ENCODE measurements around the gene RRP1B. TPM values are rescaled to one million over a fixed set of nuclear protein-coding genes. Genes with fewer than 3 reads are reported as not detected.

Gene RRP1B
- total and polyA plus RNA-seq, 2 donors (not counting 1 experiment from before 2014, with no cell fraction given): 6.0 to 22.4 TPM

DNA sequence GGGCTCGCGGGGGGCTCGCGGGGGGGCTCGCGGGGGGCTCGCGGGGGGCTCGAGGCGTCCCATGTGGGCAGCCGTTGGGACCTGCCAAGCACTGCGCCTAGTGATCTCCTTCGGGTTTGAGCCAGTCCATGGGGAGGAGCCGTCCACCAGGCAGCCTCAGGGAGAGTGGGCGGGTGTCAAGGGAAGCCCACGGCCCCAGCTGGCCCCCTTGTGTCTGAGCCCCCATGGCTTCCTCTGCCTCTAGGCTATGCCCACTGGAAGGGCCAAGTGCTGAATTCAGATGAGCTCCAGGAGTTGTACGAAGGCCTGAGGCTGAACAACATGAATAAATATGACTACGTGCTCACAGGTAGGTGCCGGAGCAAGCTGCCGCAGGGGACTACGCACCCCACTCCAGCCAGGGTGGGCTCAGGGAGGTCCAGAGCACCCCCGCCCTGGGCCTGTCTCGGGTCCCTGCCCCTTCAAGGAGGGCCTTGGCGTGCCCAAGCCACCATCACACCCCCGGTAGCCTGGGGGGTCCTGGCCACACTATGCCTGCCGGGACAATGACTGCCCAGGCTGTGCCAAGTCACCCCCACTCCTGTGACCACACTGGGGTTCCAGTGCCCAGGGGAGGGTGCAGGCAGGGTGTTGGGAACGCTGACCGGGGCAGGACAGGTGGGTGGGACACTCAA lies 82.2 kb downstream of the RRP1B start:
- no peak for TF ChIP-seq EZH2 (IDR thresholded peaks at IDR 0.05; ENCODE audit: borderline replicate concordance, insufficient read depth, low read depth, low read length, poor library complexity, severe bottlenecking)
- TF ChIP-seq, protein P1, sequence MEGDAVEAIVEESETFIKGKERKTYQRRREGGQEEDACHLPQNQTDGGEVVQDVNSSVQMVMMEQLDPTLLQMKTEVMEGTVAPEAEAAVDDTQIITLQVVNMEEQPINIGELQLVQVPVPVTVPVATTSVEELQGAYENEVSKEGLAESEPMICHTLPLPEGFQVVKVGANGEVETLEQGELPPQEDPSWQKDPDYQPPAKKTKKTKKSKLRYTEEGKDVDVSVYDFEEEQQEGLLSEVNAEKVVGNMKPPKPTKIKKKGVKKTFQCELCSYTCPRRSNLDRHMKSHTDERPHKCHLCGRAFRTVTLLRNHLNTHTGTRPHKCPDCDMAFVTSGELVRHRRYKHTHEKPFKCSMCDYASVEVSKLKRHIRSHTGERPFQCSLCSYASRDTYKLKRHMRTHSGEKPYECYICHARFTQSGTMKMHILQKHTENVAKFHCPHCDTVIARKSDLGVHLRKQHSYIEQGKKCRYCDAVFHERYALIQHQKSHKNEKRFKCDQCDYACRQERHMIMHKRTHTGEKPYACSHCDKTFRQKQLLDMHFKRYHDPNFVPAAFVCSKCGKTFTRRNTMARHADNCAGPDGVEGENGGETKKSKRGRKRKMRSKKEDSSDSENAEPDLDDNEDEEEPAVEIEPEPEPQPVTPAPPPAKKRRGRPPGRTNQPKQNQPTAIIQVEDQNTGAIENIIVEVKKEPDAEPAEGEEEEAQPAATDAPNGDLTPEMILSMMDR (IDR thresholded peaks at IDR 0.05): no peak
- Mint-ChIP-seq H3K9me3 (ENCODE audit: insufficient read depth) (no peaks in the 10 kb centered on the region), H3K4me1 (peaks cover 5% of the 10 kb centered on the region), H3K27me3 (no peaks in the 10 kb centered on the region), H3K4me3 (no peak overlapping the region), H3K27ac (no peak overlapping the region)
- Histone ChIP-seq H3K9me3 (ENCODE audit: control extremely low read depth in 1 of 3, control insufficient read depth in 2 of 3, insufficient read depth in 1 of 3, low read length in 2 of 3) (peaks cover 0 to 2% (median 0%) of the 10 kb centered on the region in 3 donors), H3K36me3 (replicated peaks in 1 of 2; ENCODE audit: control extremely low read depth in 1 of 2, control insufficient read depth in 1 of 2, extremely low read depth in 1 of 2, insufficient read depth in 2 of 2, low read length in 1 of 2) (peaks cover 1 to 13% of the 10 kb centered on the region in 2 experiments), H3K27me3 (replicated peaks in 1 of 4; ENCODE audit: control extremely low read depth in 1 of 4, control insufficient read depth in 3 of 4, insufficient read depth in 4 of 4, low read length in 3 of 4) (no peaks in the 10 kb centered on the region), H4K20me1 (ENCODE audit: control insufficient read depth, insufficient read depth, low read length, poor library complexity, severe bottlenecking) (peaks cover 29% of the 10 kb centered on the region), H3K79me2 (ENCODE audit: control insufficient read depth, insufficient read depth, low read length) (no peaks in the 10 kb centered on the region), H3K4me3 (ENCODE audit: control extremely low read depth in 1 of 5, extremely low read depth in 1 of 5, insufficient read depth in 1 of 5, low read depth in 2 of 5, low read length in 4 of 5) (no peak overlapping the region), H3K4me1 (ENCODE audit: control insufficient read depth in 2 of 2, insufficient read depth in 2 of 2, low read length in 2 of 2) (no peaks in the 10 kb centered on the region), H3K27ac (ENCODE audit: low read length in 2 of 2) (no peak overlapping the region), H3K4me2 (replicated peaks; ENCODE audit: low read depth, low read length, poor library complexity, severe bottlenecking) (no peak overlapping the region), H2AFZ (ENCODE audit: insufficient read depth, low read depth, low read length, poor library complexity, severe bottlenecking) (no peak overlapping the region), H3K9ac (ENCODE audit: low read length) (no peak overlapping the region)
- intact Hi-C loops (cut with micrococcal nuclease): no loop called here
- ATAC-seq (ENCODE audit: low read depth): no peak
- DNase-seq: no peak
- 77% methylated on average over 22 of the region's 28 CpGs for WGBS (ENCODE audit: insufficient coverage)
- ChIA-PET POLR2A (interaction anchor here (0.6 to 1.1 kb wide), 2 partner anchors 13 to 50 kb away, joined by 3 to 4 read pairs; no protein-coding TSS in a partner anchor), CTCF (no interaction called here)

DNA sequence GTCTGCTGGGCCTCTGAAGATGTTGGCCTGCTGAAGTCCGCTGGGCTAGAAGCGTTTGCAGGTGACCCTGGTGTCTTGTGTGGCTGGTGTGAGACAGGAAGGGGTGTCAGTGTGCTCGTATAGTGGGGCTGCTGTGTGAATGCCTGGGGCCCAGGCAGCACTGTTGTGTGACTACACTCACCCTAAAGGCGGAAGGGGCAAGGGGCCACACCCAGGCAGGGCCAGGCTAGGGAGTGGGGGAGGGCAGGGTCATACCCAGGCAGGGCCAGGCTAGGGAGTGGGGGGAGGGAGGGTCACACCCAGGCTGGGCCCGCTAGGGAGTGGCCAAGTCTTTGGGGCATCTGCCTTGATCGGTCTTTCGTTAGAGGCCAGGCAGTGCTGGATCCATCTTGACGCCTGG lies 84.6 kb downstream of the RRP1B start:
- Histone ChIP-seq H3K4me3 (ENCODE audit: control extremely low read depth in 1 of 5, extremely low read depth in 1 of 5, insufficient read depth in 1 of 5, low read depth in 2 of 5, low read length in 4 of 5) (no peak overlapping the region), H2AFZ (ENCODE audit: insufficient read depth, low read depth, low read length, poor library complexity, severe bottlenecking) (no peak overlapping the region), H4K20me1 (ENCODE audit: control insufficient read depth, insufficient read depth, low read length, poor library complexity, severe bottlenecking) (peaks cover 12% of the 10 kb centered on the region), H3K9me3 (ENCODE audit: control extremely low read depth in 1 of 3, control insufficient read depth in 2 of 3, insufficient read depth in 1 of 3, low read length in 2 of 3) (no peaks in the 10 kb centered on the region), H3K27me3 (replicated peaks in 1 of 4; ENCODE audit: control extremely low read depth in 1 of 4, control insufficient read depth in 3 of 4, insufficient read depth in 4 of 4, low read length in 3 of 4) (no peaks in the 10 kb centered on the region), H3K4me1 (ENCODE audit: control insufficient read depth in 2 of 2, insufficient read depth in 2 of 2, low read length in 2 of 2) (no peaks in the 10 kb centered on the region), H3K9ac (ENCODE audit: low read length) (no peak overlapping the region), H3K79me2 (ENCODE audit: control insufficient read depth, insufficient read depth, low read length) (no peaks in the 10 kb centered on the region), H3K36me3 (replicated peaks in 1 of 2; ENCODE audit: control extremely low read depth in 1 of 2, control insufficient read depth in 1 of 2, extremely low read depth in 1 of 2, insufficient read depth in 2 of 2, low read length in 1 of 2) (peaks cover 1 to 16% of the 10 kb centered on the region in 2 experiments), H3K27ac (ENCODE audit: low read length in 2 of 2) (no peak overlapping the region), H3K4me2 (replicated peaks; ENCODE audit: low read depth, low read length, poor library complexity, severe bottlenecking) (no peak overlapping the region)
- ATAC-seq (ENCODE audit: low read depth): no peak
- intact Hi-C loops (cut with micrococcal nuclease): no loop called here
- peaks cover 5% of the 10 kb centered on the region for H3K4me1 Mint-ChIP-seq
- CTCF ChIA-PET: no interaction called here
- no peak overlapping the region for H3K4me3 Mint-ChIP-seq
- DNase-seq: no peak
- TF ChIP-seq, protein P1 (IDR thresholded peaks at IDR 0.05): no peak
- no peak for TF ChIP-seq EZH2 (IDR thresholded peaks at IDR 0.05; ENCODE audit: borderline replicate concordance, insufficient read depth, low read depth, low read length, poor library complexity, severe bottlenecking)
- H3K9me3 Mint-ChIP-seq (ENCODE audit: insufficient read depth): no peaks in the 10 kb centered on the region
- H3K27ac Mint-ChIP-seq: no peak overlapping the region
- 95% methylated on average over 8 of the region's 8 CpGs for WGBS (ENCODE audit: insufficient coverage)
- H3K27me3 Mint-ChIP-seq: no peaks in the 10 kb centered on the region
- POLR2A ChIA-PET: no interaction called here

Measured in B cell (primary cell).